Tibial nerve (tissue), 3 donors: ENCODE data around the gene SETD1A.

Source experiments
- CTCF ChIP-seq, 5 experiments: fragments of 200-600 bp in 3 of 5; fragments of 450-650 bp in 2 of 5; sonication (generic) in 3 of 5; IDR thresholded peaks; one replicate each; pipeline ENCODE4 v1.5.1; 2016 to 2019; ENCODE audit warnings: antibody characterized with exemption in 5 of 5, mild to moderate bottlenecking in 3 of 5, moderate library complexity in 2 of 5
- POLR2A ChIP-seq, 2 donors: fragments of 450-650 bp; IDR thresholded peaks; one replicate each; pipeline ENCODE4 v1.6.1; 2017; ENCODE audit warnings: antibody characterized with exemption in 2 of 2, mild to moderate bottlenecking in 2 of 2, moderate library complexity in 2 of 2

GRCh38 chr16:31007684-31008083 is 50.1 kb downstream of the SETD1A start:
- TF ChIP-seq CTCF (IDR thresholded peaks at IDR 0.05) (no peak), POLR2A (IDR thresholded peaks at IDR 0.05) (no peak)
